Measurements from ENCODE around the gene NMRK1.

The NMRK1 gene

GRCh38 chr9:75081632-75082031 is 6.3 kb downstream of the NMRK1 start:
- Histone ChIP-seq H3K27ac (no peak overlapping the region), H3K4me3 (no peak overlapping the region)
- TF ChIP-seq CTCF (IDR thresholded peaks at IDR 0.05): no peak
- DNase-seq (ENCODE audit: low spot score): no peak

- DNase-seq (ENCODE audit: low spot score): no peak
- no peak overlapping the region for H3K27ac ChIP-seq
- TF ChIP-seq CTCF (IDR thresholded peaks at IDR 0.05): no peak
- H3K4me3 ChIP-seq: no peak overlapping the region
Measured at GRCh38 chr9:75072895-75073294, 15.1 kb downstream of the NMRK1 start.

- Histone ChIP-seq H3K4me3 (no peak overlapping the region), H3K27ac (no peak overlapping the region)
- TF ChIP-seq CTCF (IDR thresholded peaks at IDR 0.05): no peak
- DNase-seq (ENCODE audit: low spot score): no peak
Measured at GRCh38 chr9:75071530-75072122, 16.3 kb downstream of the NMRK1 start.

- H3K27ac ChIP-seq: no peak overlapping the region
- no peak for TF ChIP-seq CTCF (IDR thresholded peaks at IDR 0.05)
- no peak for DNase-seq (ENCODE audit: low spot score)
- no peak overlapping the region for H3K4me3 ChIP-seq
Measured at GRCh38 chr9:75069171-75069570, 18.8 kb downstream of the NMRK1 start.

- Histone ChIP-seq H3K27ac (no peak overlapping the region), H3K4me3 (no peak overlapping the region)
- no peak for TF ChIP-seq CTCF (IDR thresholded peaks at IDR 0.05)
- DNase-seq (ENCODE audit: low spot score): no peak
Measured at GRCh38 chr9:75067894-75068293, 20.1 kb downstream of the NMRK1 start.

- no peak overlapping the region for H3K27ac ChIP-seq
- no peak overlapping the region for H3K4me3 ChIP-seq
- DNase-seq (ENCODE audit: low spot score): no peak
- TF ChIP-seq CTCF (IDR thresholded peaks at IDR 0.05): no peak
Measured at GRCh38 chr9:75065510-75065909, 22.4 kb downstream of the NMRK1 start.

GRCh38 chr9:75064307-75065025 is 23.5 kb downstream of the NMRK1 start:
- H3K27ac ChIP-seq: no peak overlapping the region
- no peak for DNase-seq (ENCODE audit: low spot score)
- no peak for TF ChIP-seq CTCF (IDR thresholded peaks at IDR 0.05)
- no peak overlapping the region for H3K4me3 ChIP-seq

Measured in coronary artery (tissue), 2 donors.